GM23338 (cell line): ENCODE results near the gene ZNFX1. TPM values are rescaled to one million over a fixed set of nuclear protein-coding genes. Genes with fewer than 3 reads are reported as not detected.

Source experiments
- ATAC-seq: fragments of 200-7000 bp; cut with Tn5 transposase; 3 replicates; pipeline ENCODE4 v1.9.1; 2020
- DNase-seq: peaks from one replicate; pipeline ENCODE4 v3.0.0-alpha.2; 2015; ENCODE audit warnings: low spot score
- H2AFZ ChIP-seq: fragments of 200-600 bp; sonication (generic); 2 replicates; pipeline ENCODE4 v1.8.0; 2016; ENCODE audit warnings: antibody characterized with exemption, mild to moderate bottlenecking, moderate library complexity
- H3F3A ChIP-seq: fragments of 200-600 bp; sonication (generic); replicated peaks from 2 replicates; pipeline ENCODE4 v1.8.0; 2017; ENCODE audit warnings: antibody characterized with exemption, mixed run types, low read depth
- H3K27ac ChIP-seq: fragments of 200-600 bp; sonication (generic); 2 replicates; pipeline ENCODE4 v1.6.1; 2016; ENCODE audit warnings: low read depth
- H3K27me3 ChIP-seq: fragments of 200-600 bp; sonication (generic); 2 replicates; pipeline ENCODE4 v1.8.0; 2016; ENCODE audit warnings: mild to moderate bottlenecking, mixed run types, moderate library complexity; ENCODE audit not compliant: insufficient read depth
- H3K36me3 ChIP-seq: fragments of 200-600 bp; sonication (generic); 2 replicates; pipeline ENCODE4 v1.8.0; 2016; ENCODE audit warnings: mild to moderate bottlenecking; ENCODE audit not compliant: insufficient read depth
- H3K4me1 ChIP-seq: fragments of 200-600 bp; sonication (generic); 2 replicates; pipeline ENCODE4 v1.8.0; 2016; ENCODE audit warnings: mild to moderate bottlenecking, moderate library complexity; ENCODE audit not compliant: insufficient read depth
- H3K4me2 ChIP-seq: fragments of 200-600 bp; sonication (generic); 2 replicates; pipeline ENCODE4 v1.7.1; 2017; ENCODE audit warnings: mixed run types
- H3K4me3 ChIP-seq: fragments of 200-600 bp; sonication (generic); 2 replicates; pipeline ENCODE4 v1.6.1; 2016; ENCODE audit warnings: mixed run types
- H3K79me2 ChIP-seq: fragments of 200-600 bp; sonication (generic); replicated peaks from 2 replicates; pipeline ENCODE4 v1.8.0; 2017; ENCODE audit warnings: mild to moderate bottlenecking; ENCODE audit not compliant: insufficient read depth
- H3K9me2 ChIP-seq: fragments of 200-600 bp; sonication (generic); 2 replicates; pipeline ENCODE4 v1.8.0; 2017; ENCODE audit not compliant: insufficient read depth
- H4K20me1 ChIP-seq: fragments of 200-600 bp; sonication (generic); replicated peaks from 2 replicates; pipeline ENCODE4 v1.8.0; 2017; ENCODE audit warnings: mild to moderate bottlenecking; ENCODE audit not compliant: insufficient read depth
- H3K27ac Mint-ChIP-seq: 2 replicates; pipeline ENCODE4 v1.8.0; 2020; ENCODE audit warnings: inconsistent platforms, mild to moderate bottlenecking, moderate library complexity, mixed read lengths
- H3K27me3 Mint-ChIP-seq: 3 replicates; pipeline ENCODE4 v1.8.0; 2022; ENCODE audit warnings: low read depth, mild to moderate bottlenecking, moderate library complexity, mixed read lengths, inconsistent platforms; ENCODE audit not compliant: insufficient read depth, poor library complexity
- H3K36me3 Mint-ChIP-seq: 3 replicates; pipeline ENCODE4 v1.8.0; 2021; ENCODE audit warnings: low read depth, mild to moderate bottlenecking, inconsistent platforms, moderate library complexity, mixed read lengths
- H3K4me1 Mint-ChIP-seq: 3 replicates; pipeline ENCODE4 v1.8.0; 2020; ENCODE audit warnings: mild to moderate bottlenecking, inconsistent platforms, mixed read lengths
- H3K4me3 Mint-ChIP-seq: 3 replicates; pipeline ENCODE4 v1.8.0; 2021; ENCODE audit warnings: moderate library complexity, mild to moderate bottlenecking, inconsistent platforms, mixed read lengths
- H3K9me3 Mint-ChIP-seq: 3 replicates; pipeline ENCODE4 v1.8.0; 2020; ENCODE audit warnings: moderate library complexity, mild to moderate bottlenecking, inconsistent platforms, mixed read lengths
- CREB1 ChIP-seq: fragments of 250-450 bp; sonication (Bioruptor Pico); IDR thresholded peaks from 2 replicates; pipeline ENCODE4 v1.5.0; 2020; ENCODE audit warnings: low read depth, mild to moderate bottlenecking, moderate library complexity
- CTCF ChIP-seq, 2 experiments: fragments of 200-600 bp in 1 of 2; sonication (generic) in 1 of 2; conservative IDR thresholded peaks; 2 replicates each; pipeline versions ENCODE4 v1.5.1 to v1.6.1; 2016 to 2017; ENCODE audit warnings: antibody characterized with exemption in 2 of 2, low read depth in 2 of 2, mild to moderate bottlenecking in 2 of 2, moderate library complexity in 1 of 2
- EZH2 ChIP-seq: fragments of 200-600 bp; sonication (generic); IDR thresholded peaks from one replicate; pipeline ENCODE4 v1.8.0; 2017; ENCODE audit warnings: antibody characterized with exemption, mild to moderate bottlenecking, low read depth; ENCODE audit not compliant: unreplicated experiment
- POLR2AphosphoS5 ChIP-seq: IDR thresholded peaks from 2 replicates; pipeline ENCODE4 v1.6.1; 2016; ENCODE audit warnings: antibody characterized with exemption, low read depth
- ZNF331 ChIP-seq: fragments of 250-450 bp; sonication (Bioruptor Pico); IDR thresholded peaks from 2 replicates; pipeline ENCODE4 v1.5.0; 2020; ENCODE audit warnings: low read depth, mild to moderate bottlenecking, moderate library complexity
- ZNF462 ChIP-seq: fragments of 250-450 bp; sonication (Bioruptor Pico); IDR thresholded peaks from 2 replicates; pipeline ENCODE4 v1.5.0; 2020; ENCODE audit warnings: mild to moderate bottlenecking, moderate library complexity
- polyA plus RNA-seq: library from polyadenylated mRNA; unstranded; fragments of >200 nt; fragmentation: Nextera tagmentation; extraction: Ambion mirVana; gene quantifications from 2 replicates; pipeline ENCODE4 v1.2.1, GENCODE V29; 2016
- total RNA-seq: library from RNA; depleted of rRNA; stranded (reverse); fragments of >200 nt; shearing (Covaris generic); gene quantifications from 2 replicates; pipeline ENCODE4 v1.2.3, GENCODE V29; 2014

Gene ZNFX1
- total and polyA plus RNA-seq, 2 experiments from 2014 or later = 6.1 to 12.1 TPM

DNA sequence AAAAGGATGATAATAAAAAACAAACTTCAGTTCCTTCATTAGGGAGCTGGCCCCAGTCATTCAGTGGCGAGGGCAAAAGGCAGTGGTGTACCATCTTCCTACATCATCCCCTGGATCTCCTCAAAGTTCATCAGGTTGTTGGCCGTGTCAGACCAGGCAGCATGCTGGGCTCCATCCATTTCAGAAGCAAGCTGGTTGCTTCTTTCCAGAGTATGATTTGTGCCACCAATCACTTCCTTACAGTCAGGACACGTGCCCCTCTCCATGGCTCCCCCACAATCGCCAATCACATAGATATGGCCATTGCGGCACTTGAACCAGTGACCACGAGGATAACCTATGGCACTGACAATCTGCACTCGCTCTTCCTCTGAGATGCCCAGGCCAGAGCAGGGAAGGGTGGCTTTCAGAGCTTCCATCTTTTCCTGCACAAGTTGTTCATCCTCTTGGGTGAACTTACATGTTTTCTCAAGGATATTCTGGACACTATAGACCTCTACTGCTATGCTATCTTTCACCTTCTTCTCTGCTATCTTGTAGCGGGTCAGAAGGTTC, 30.6 kb downstream of the ZNFX1 start (continued):
- TF ChIP-seq ZNF462 (CRISPR knock-in tag) (no peak), EZH2 (no peak), ZNF331 (CRISPR knock-in tag) (no peak), CTCF (conservative IDR thresholded peaks at IDR 0.05; ENCODE audit: low read depth in 2 of 2) (no peak), CREB1 (no peak)

DNA sequence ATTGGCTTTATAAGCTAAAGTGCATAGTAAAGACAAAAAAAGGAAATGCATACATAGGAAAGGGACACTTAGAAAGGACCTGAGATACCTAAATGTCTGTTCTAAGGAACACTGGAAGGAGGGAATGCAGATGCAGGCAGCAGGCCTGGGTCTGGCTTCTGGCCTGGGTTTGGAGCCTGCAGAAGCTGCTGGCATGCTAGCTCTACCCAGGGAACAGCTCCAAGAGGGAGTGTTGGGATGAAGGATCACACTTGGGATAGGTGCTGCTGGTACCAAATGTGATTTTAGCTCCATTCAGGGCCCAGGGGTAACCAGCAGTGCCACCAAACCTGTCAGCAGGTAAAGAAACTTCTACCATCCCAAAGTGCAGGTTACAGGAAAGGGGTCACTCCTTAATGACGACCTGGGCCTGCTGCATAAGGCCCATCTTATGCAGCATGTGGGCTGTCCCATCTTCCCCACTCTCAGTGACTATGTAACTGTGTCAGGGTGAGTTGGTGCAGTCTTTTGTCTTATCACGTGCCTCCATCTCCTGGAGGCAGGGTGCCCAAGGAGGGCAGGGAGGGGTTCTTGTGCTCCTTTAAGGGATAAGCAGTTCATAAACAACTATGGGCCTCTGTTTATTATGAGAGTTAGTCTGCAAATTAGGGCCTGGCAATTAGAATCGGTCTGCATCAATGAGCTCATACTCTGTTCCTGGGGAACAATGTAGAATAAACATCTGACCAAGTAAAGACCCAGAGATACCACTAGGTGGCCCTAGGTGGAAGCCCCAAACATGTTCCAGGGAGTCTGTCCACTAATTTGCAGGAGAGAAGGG, 31.7 kb downstream of the ZNFX1 start:
- Histone ChIP-seq H3K4me1 (no peaks in the 10 kb centered on the region), H3K79me2 (no peaks in the 10 kb centered on the region), H3K36me3 (peaks cover 38% of the 10 kb centered on the region), H3F3A (peaks cover 14% of the 10 kb centered on the region), H3K27ac (peak overlapping the region; percentile 55; the same call in 1 of the 2 replicates), H3K9me2 (no peaks in the 10 kb centered on the region), H2AFZ (no peak overlapping the region), H3K4me2 (no peak overlapping the region), H3K27me3 (no peaks in the 10 kb centered on the region), H3K4me3 (no peak overlapping the region), H4K20me1 (peaks cover 10% of the 10 kb centered on the region)
- TF ChIP-seq CTCF (conservative IDR thresholded peaks at IDR 0.05; ENCODE audit: low read depth in 2 of 2) (peak; percentile 78 to 83), POLR2AphosphoS5 (no peak)
- Mint-ChIP-seq H3K4me1 (no peaks in the 10 kb centered on the region), H3K27me3 (peaks cover 5% of the 10 kb centered on the region), H3K4me3 (no peak overlapping the region), H3K27ac (peak overlapping the region; percentile 74; the same call in 1 of the 2 replicates), H3K36me3 (peaks cover 78% of the 10 kb centered on the region), H3K9me3 (no peaks in the 10 kb centered on the region)
- ATAC-seq = peak; percentile 94
- peak; percentile 71 for DNase-seq
